ENCODE measurements around the gene CST6. TPM values are rescaled to one million over a fixed set of nuclear protein-coding genes. Genes with fewer than 3 reads are reported as not detected.

CST6 gene
- polyA plus RNA-seq, 2 of the 4 experiments (the other 2 are of a cell fraction), result not detected

- Histone ChIP-seq H3K9me3 (no peaks in the 10 kb centered on the region), H3K4me1 (peaks cover 21% of the 10 kb centered on the region), H3K27ac (peak overlapping the region; percentile 92 to 93), H3K4me2 (peak overlapping the region; percentile 99), H3K4me3 (peak overlapping the region; percentile 89)
- ChIA-PET CTCF (interaction anchor here (0.6 to 12.6 kb wide), 11 partner anchors 8 to 168 kb away, joined by 3 to 233 read pairs (median 3); partner anchors contain the start of gene PACS1), POLR2A (interaction anchor here (1.1 to 1.7 kb wide), 5 partner anchors 10 to 193 kb away, joined by 3 to 11 read pairs (median 4); partner anchors contain the start of gene PACS1)
- 0 out of 2 replicates have a peak, but pooled peaks have one; percentile 10 for TF ChIP-seq HDAC2 (IDR thresholded peaks at IDR 0.05)
- no peak for TF ChIP-seq RARB (CRISPR knock-in tag; IDR thresholded peaks at IDR 0.05)
- no peak for TF ChIP-seq HES2 (IDR thresholded peaks at IDR 0.05)
- peak; percentile 84; the same call in 1 of the 2 replicates for TF ChIP-seq KDM5A (IDR thresholded peaks at IDR 0.05)
- TF ChIP-seq TP53 (CRISPR knock-in tag; IDR thresholded peaks at IDR 0.05), result no peak
- TF ChIP-seq ZSCAN20 (CRISPR knock-in tag; IDR thresholded peaks at IDR 0.05), result no peak
- ATAC-seq, result no peak
- no peak for FAIRE-seq
- DNase-seq (ENCODE audit: low read depth in 1 of 2, low spot score in 1 of 2), result no peak
- 2% methylated on average over 17 of the region's 17 CpGs for WGBS (ENCODE audit: missing lambda C conversion rate)
These were observed 40.8 kb downstream of the CST6 start for GRCh38 chr11:66052664-66052982.

- Histone ChIP-seq H3K9me3 (no peaks in the 10 kb centered on the region), H3K4me2 (no peak overlapping the region), H3K27ac (no peak overlapping the region), H3K4me1 (peaks cover 21% of the 10 kb centered on the region), H3K4me3 (no peak overlapping the region)
- DNase-seq (ENCODE audit: low read depth in 1 of 2, low spot score in 1 of 2), result no peak
- ATAC-seq, result no peak
- TF ChIP-seq RCOR1 (IDR thresholded peaks at IDR 0.05; ENCODE audit: low read depth, low read length), result no peak
- TF ChIP-seq, protein P1, sequence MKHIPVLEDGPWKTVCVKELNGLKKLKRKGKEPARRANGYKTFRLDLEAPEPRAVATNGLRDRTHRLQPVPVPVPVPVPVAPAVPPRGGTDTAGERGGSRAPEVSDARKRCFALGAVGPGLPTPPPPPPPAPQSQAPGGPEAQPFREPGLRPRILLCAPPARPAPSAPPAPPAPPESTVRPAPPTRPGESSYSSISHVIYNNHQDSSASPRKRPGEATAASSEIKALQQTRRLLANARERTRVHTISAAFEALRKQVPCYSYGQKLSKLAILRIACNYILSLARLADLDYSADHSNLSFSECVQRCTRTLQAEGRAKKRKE (CRISPR knock-in tag; IDR thresholded peaks at IDR 0.05; ENCODE audit: low read depth), result no peak
- POLR2A ChIA-PET, result no interaction called here
- CTCF ChIA-PET, result interaction anchor here (0.6 to 12.6 kb wide), 7 partner anchors 8 to 93 kb away, joined by 3 to 233 read pairs (median 4); partner anchors contain the start of gene PACS1
- 97% methylated on average over 3 of the region's 7 CpGs for WGBS (ENCODE audit: missing lambda C conversion rate)
- no peak for FAIRE-seq
These were observed 43.2 kb downstream of the CST6 start for GRCh38 chr11:66055021-66055420.

- H3K4me1 ChIP-seq, result peaks cover 11% of the 10 kb centered on the region
- no peak overlapping the region for H3K4me3 ChIP-seq
- 81% methylated on average over 7 of the region's 7 CpGs for WGBS (ENCODE audit: missing lambda C conversion rate)
- no peak for DNase-seq (ENCODE audit: low read depth in 1 of 2, low spot score in 1 of 2)
- no peak overlapping the region for H3K27ac ChIP-seq
- ChIA-PET POLR2A (interaction anchor here (0.7 kb wide), 1 partner anchor 13 kb away, joined by 3 read pairs; no protein-coding TSS in a partner anchor), CTCF (interaction anchor here (1.3 to 12.6 kb wide), 3 partner anchors 10 to 77 kb away, joined by 3 to 233 read pairs (median 3); partner anchors contain the start of gene PACS1)
- H3K4me2 ChIP-seq, result no peak overlapping the region
- ATAC-seq, result no peak
- no peaks in the 10 kb centered on the region for H3K9me3 ChIP-seq
- TF ChIP-seq, protein P2, sequence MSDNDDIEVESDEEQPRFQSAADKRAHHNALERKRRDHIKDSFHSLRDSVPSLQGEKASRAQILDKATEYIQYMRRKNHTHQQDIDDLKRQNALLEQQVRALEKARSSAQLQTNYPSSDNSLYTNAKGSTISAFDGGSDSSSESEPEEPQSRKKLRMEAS (IDR thresholded peaks at IDR 0.05), result no peak
- TF ChIP-seq HOXB13 (CRISPR knock-in tag; IDR thresholded peaks at IDR 0.05; ENCODE audit: low read depth), result no peak
- TF ChIP-seq NR3C1 (IDR thresholded peaks at IDR 0.05), result no peak
- TF ChIP-seq POLR2A (IDR thresholded peaks at IDR 0.05; ENCODE audit: low read length), result no peak
- no peak for TF ChIP-seq ESRRA (IDR thresholded peaks at IDR 0.05; ENCODE audit: borderline replicate concordance, low read length)
- no peak for TF ChIP-seq KDM5A (IDR thresholded peaks at IDR 0.05)
- TF ChIP-seq ZSCAN20 (CRISPR knock-in tag; IDR thresholded peaks at IDR 0.05), result no peak
- no peak for TF ChIP-seq MYC (IDR thresholded peaks at IDR 0.05; ENCODE audit: borderline replicate concordance, low read length)
- no peak for TF ChIP-seq RFX5 (IDR thresholded peaks at IDR 0.05)
- TF ChIP-seq, protein P3, sequence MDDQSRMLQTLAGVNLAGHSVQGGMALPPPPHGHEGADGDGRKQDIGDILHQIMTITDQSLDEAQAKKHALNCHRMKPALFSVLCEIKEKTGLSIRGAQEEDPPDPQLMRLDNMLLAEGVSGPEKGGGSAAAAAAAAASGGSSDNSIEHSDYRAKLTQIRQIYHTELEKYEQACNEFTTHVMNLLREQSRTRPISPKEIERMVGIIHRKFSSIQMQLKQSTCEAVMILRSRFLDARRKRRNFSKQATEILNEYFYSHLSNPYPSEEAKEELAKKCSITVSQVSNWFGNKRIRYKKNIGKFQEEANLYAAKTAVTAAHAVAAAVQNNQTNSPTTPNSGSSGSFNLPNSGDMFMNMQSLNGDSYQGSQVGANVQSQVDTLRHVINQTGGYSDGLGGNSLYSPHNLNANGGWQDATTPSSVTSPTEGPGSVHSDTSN (IDR thresholded peaks at IDR 0.05), result no peak
- TF ChIP-seq ZC3H11A (IDR thresholded peaks at IDR 0.05), result no peak
- no peak for TF ChIP-seq EHMT2 (IDR thresholded peaks at IDR 0.05; ENCODE audit: low read depth)
- TF ChIP-seq PHF8 (IDR thresholded peaks at IDR 0.05; ENCODE audit: borderline replicate concordance, low read depth), result no peak
- TF ChIP-seq SREBF2 (IDR thresholded peaks at IDR 0.05), result no peak
- no peak for TF ChIP-seq RNF2 (IDR thresholded peaks at IDR 0.05; ENCODE audit: borderline replicate concordance, low read depth)
- TF ChIP-seq CTCF (IDR thresholded peaks at IDR 0.05), result no peak
- no peak for FAIRE-seq
These were observed 44.7 kb downstream of the CST6 start for GRCh38 chr11:66056501-66056900.

Data from A549 (cell line).